ENCODE measurements around the gene ZFP64.

DNA sequence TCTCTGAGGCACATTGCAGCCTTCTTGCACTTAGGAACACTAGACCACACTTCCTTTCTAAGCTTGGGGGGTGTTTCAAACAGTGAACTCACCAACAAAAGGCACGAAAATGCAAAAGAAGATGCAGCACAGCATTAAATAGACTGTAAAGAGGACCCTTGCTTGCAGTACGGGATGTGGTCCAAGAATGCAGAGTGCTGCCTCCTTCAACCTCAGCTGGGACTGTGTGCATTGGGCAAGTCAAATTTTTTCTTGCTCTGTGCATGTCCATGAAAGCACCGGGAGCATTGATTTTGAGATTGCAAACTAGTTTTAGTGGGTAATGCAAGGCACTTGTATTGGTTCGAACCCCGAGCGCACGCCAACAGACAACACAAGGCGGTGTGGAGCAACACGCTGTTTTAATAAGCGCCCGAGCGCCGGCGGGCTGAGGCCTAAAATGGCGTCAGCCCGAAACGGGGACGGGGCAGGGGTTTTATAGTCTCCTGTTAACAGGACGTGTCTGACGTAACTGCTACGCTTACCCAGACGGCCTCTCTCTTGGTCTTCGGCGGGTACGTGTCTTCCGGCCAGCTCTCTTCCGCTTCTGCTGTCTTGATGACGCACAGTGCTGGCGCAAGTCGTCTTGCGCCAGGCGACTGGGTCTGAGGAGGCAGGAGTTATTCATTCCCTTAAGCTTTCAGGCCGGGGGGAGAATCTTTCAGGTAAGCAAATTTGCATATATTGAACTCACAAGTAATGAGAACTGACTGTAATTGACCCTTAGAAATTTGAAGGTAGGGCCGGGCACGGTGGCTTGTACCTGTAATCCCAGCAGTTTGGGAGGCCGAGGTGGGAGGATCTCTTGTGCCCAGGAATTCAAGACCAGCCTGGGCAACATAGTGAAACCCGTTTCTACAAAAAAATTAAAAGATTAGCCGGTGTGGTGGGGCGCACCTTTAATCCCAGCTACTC is 18.7 kb upstream of the ZFP64 start:
- TF ChIP-seq, protein P1, sequence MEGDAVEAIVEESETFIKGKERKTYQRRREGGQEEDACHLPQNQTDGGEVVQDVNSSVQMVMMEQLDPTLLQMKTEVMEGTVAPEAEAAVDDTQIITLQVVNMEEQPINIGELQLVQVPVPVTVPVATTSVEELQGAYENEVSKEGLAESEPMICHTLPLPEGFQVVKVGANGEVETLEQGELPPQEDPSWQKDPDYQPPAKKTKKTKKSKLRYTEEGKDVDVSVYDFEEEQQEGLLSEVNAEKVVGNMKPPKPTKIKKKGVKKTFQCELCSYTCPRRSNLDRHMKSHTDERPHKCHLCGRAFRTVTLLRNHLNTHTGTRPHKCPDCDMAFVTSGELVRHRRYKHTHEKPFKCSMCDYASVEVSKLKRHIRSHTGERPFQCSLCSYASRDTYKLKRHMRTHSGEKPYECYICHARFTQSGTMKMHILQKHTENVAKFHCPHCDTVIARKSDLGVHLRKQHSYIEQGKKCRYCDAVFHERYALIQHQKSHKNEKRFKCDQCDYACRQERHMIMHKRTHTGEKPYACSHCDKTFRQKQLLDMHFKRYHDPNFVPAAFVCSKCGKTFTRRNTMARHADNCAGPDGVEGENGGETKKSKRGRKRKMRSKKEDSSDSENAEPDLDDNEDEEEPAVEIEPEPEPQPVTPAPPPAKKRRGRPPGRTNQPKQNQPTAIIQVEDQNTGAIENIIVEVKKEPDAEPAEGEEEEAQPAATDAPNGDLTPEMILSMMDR (conservative IDR thresholded peaks at IDR 0.05; ENCODE audit: low read length) = no peak
- no peak for TF ChIP-seq EZH2phosphoT487 (IDR thresholded peaks at IDR 0.05; ENCODE audit: borderline replicate concordance)
